Subcutaneous abdominal adipose tissue (tissue), 5 donors: ENCODE data around the gene CEP131.

Experiments
- H3K27ac ChIP-seq: one replicate; pipeline ENCODE4 v1.7.0; 2013; ENCODE audit warnings: low read depth, mild to moderate bottlenecking, inconsistent platforms, low read length, moderate library complexity
- H3K27me3 ChIP-seq, 5 donors: one replicate each; pipeline ENCODE4 v1.7.0; 2013; ENCODE audit warnings: low read length in 5 of 5, inconsistent platforms in 1 of 5; ENCODE audit not compliant: control insufficient read depth in 5 of 5, insufficient read depth in 4 of 5
- H3K36me3 ChIP-seq, 5 donors: one replicate each; pipeline ENCODE4 v1.7.0; 2013; ENCODE audit warnings: low read length in 5 of 5; ENCODE audit not compliant: control insufficient read depth in 5 of 5, insufficient read depth in 5 of 5
- H3K4me1 ChIP-seq, 5 donors: one replicate each; pipeline ENCODE4 v1.7.0; 2013; ENCODE audit warnings: low read length in 5 of 5, mild to moderate bottlenecking in 3 of 5, moderate library complexity in 1 of 5; ENCODE audit not compliant: control insufficient read depth in 5 of 5, insufficient read depth in 5 of 5
- H3K4me3 ChIP-seq, 5 donors: one replicate each; pipeline ENCODE4 v1.7.0; 2013; ENCODE audit warnings: low read length in 5 of 5, low read depth in 1 of 5
- H3K9ac ChIP-seq, 5 donors: one replicate each; pipeline ENCODE4 v1.7.0; 2013; ENCODE audit warnings: low read length in 5 of 5, mild to moderate bottlenecking in 4 of 5, moderate library complexity in 3 of 5
- H3K9me3 ChIP-seq, 5 donors: one replicate each; pipeline ENCODE4 v1.7.0; 2013; ENCODE audit warnings: low read length in 5 of 5; ENCODE audit not compliant: control insufficient read depth in 5 of 5
- donor health status: healthy.
- donor health status: healthy.
- donor health status: healthy.
- donor health status: healthy.
- donor health status: healthy.

CEP131 gene

GRCh38 chr17:81246343-81246670 is 23.5 kb upstream of the CEP131 start:
- no peak overlapping the region for H3K27ac ChIP-seq
- H3K4me3 ChIP-seq: no peak overlapping the region
- H3K4me1 ChIP-seq: peaks cover 0 to 8% (median 0%) of the 10 kb centered on the region in 5 donors
- H3K36me3 ChIP-seq: peaks cover 0 to 40% (median 26%) of the 10 kb centered on the region in 5 donors
- no peaks in the 10 kb centered on the region for H3K27me3 ChIP-seq
- no peak overlapping the region for H3K9ac ChIP-seq
- no peaks in the 10 kb centered on the region for H3K9me3 ChIP-seq

- H3K27me3 ChIP-seq: no peaks in the 10 kb centered on the region
- peaks cover 0 to 40% (median 24%) of the 10 kb centered on the region in 5 donors for H3K36me3 ChIP-seq
- no peak overlapping the region for H3K27ac ChIP-seq
Observed at GRCh38 chr17:81245665-81246342, 23.0 kb upstream of the CEP131 start.

GRCh38 chr17:81245024-81245664 is 22.4 kb upstream of the CEP131 start:
- Histone ChIP-seq H3K9ac (no peak overlapping the region), H3K9me3 (no peaks in the 10 kb centered on the region), H3K27me3 (no peaks in the 10 kb centered on the region), H3K4me1 (peaks cover 0 to 15% (median 6%) of the 10 kb centered on the region in 5 donors), H3K36me3 (peaks cover 0 to 34% (median 18%) of the 10 kb centered on the region in 5 donors), H3K4me3 (no peak overlapping the region), H3K27ac (no peak overlapping the region)

More at GRCh38 chr17:81245665-81246342, 23.0 kb upstream of the CEP131 start:
- Histone ChIP-seq H3K4me3 (no peak overlapping the region), H3K9me3 (no peaks in the 10 kb centered on the region), H3K9ac (no peak overlapping the region), H3K4me1 (peaks cover 0 to 9% (median 1%) of the 10 kb centered on the region in 5 donors)

GRCh38 chr17:81244358-81245023 is 21.7 kb upstream of the CEP131 start:
- H3K9me3 ChIP-seq: no peaks in the 10 kb centered on the region
- H3K27ac ChIP-seq: no peak overlapping the region
- H3K9ac ChIP-seq: no peak overlapping the region
- no peaks in the 10 kb centered on the region for H3K27me3 ChIP-seq
- no peak overlapping the region for H3K4me3 ChIP-seq
- H3K36me3 ChIP-seq: peaks cover 0 to 28% (median 12%) of the 10 kb centered on the region in 5 donors
- H3K4me1 ChIP-seq: peaks cover 2 to 21% (median 12%) of the 10 kb centered on the region in 5 donors

- Histone ChIP-seq H3K27me3 (no peaks in the 10 kb centered on the region), H3K27ac (no peak overlapping the region), H3K4me1 (peaks cover 2 to 27% (median 14%) of the 10 kb centered on the region in 5 donors), H3K36me3 (peaks cover 0 to 20% (median 6%) of the 10 kb centered on the region in 5 donors), H3K9ac (no peak overlapping the region), H3K4me3 (no peak overlapping the region), H3K9me3 (no peaks in the 10 kb centered on the region)
Observed at GRCh38 chr17:81243333-81243664, 20.5 kb upstream of the CEP131 start.

- Histone ChIP-seq H3K36me3 (peaks cover 0 to 18% (median 6%) of the 10 kb centered on the region in 5 donors), H3K4me1 (peaks cover 6 to 34% (median 20%) of the 10 kb centered on the region in 5 donors)
Observed at GRCh38 chr17:81242421-81243332, 19.9 kb upstream of the CEP131 start.

GRCh38 chr17:81241648-81242420 is 19.1 kb upstream of the CEP131 start:
- Histone ChIP-seq H3K27ac (no peak overlapping the region), H3K36me3 (peaks cover 0 to 15% (median 6%) of the 10 kb centered on the region in 5 donors), H3K9me3 (no peaks in the 10 kb centered on the region), H3K27me3 (no peaks in the 10 kb centered on the region), H3K4me3 (no peak overlapping the region), H3K9ac (no peak overlapping the region), H3K4me1 (peaks cover 12 to 42% (median 29%) of the 10 kb centered on the region in 5 donors)

More at GRCh38 chr17:81242421-81243332, 19.9 kb upstream of the CEP131 start:
- no peak overlapping the region for H3K4me3 ChIP-seq
- H3K27ac ChIP-seq: no peak overlapping the region
- H3K27me3 ChIP-seq: no peaks in the 10 kb centered on the region
- no peak overlapping the region for H3K9ac ChIP-seq
- no peaks in the 10 kb centered on the region for H3K9me3 ChIP-seq

- peaks cover 0 to 13% (median 3%) of the 10 kb centered on the region in 5 donors for H3K36me3 ChIP-seq
- no peaks in the 10 kb centered on the region for H3K9me3 ChIP-seq
- H3K4me3 ChIP-seq: no peak overlapping the region
- H3K4me1 ChIP-seq: peaks cover 12 to 42% (median 35%) of the 10 kb centered on the region in 5 donors
- no peak overlapping the region for H3K9ac ChIP-seq
- no peak overlapping the region for H3K27ac ChIP-seq
- H3K27me3 ChIP-seq: no peaks in the 10 kb centered on the region
Observed at GRCh38 chr17:81241203-81241602, 18.4 kb upstream of the CEP131 start.

GRCh38 chr17:81240761-81241160 is 18.0 kb upstream of the CEP131 start:
- Histone ChIP-seq H3K36me3 (peaks cover 0 to 16% (median 3%) of the 10 kb centered on the region in 5 donors), H3K27ac (no peak overlapping the region), H3K27me3 (no peaks in the 10 kb centered on the region), H3K4me3 (peak overlapping the region in 1 of 5 donors; percentile 73), H3K9me3 (no peaks in the 10 kb centered on the region), H3K9ac (no peak overlapping the region), H3K4me1 (peaks cover 12 to 42% (median 35%) of the 10 kb centered on the region in 5 donors)
